NB4 (cell line): Measurements from ENCODE around the gene KLRK1.

Experiments used
- MYC ChIP-seq: IDR thresholded peaks from 2 replicates; pipeline ENCODE4 v1.6.1; 2011; ENCODE audit warnings: low read depth, low read length
- POLR2A ChIP-seq: IDR thresholded peaks from 2 replicates; pipeline ENCODE4 v1.6.1; 2011; ENCODE audit warnings: mild to moderate bottlenecking; ENCODE audit not compliant: insufficient read length; ENCODE audit errors: extremely low read depth
- TF ChIP-seq, protein P1 (sequence below): IDR thresholded peaks from one replicate; pipeline ENCODE4 v1.5.1; 2012; ENCODE audit warnings: low read depth, low read length
- TF ChIP-seq, protein P2 (sequence below): IDR thresholded peaks from 2 replicates; pipeline ENCODE4 v1.6.1; 2011; ENCODE audit warnings: low read depth, low read length

DNA sequence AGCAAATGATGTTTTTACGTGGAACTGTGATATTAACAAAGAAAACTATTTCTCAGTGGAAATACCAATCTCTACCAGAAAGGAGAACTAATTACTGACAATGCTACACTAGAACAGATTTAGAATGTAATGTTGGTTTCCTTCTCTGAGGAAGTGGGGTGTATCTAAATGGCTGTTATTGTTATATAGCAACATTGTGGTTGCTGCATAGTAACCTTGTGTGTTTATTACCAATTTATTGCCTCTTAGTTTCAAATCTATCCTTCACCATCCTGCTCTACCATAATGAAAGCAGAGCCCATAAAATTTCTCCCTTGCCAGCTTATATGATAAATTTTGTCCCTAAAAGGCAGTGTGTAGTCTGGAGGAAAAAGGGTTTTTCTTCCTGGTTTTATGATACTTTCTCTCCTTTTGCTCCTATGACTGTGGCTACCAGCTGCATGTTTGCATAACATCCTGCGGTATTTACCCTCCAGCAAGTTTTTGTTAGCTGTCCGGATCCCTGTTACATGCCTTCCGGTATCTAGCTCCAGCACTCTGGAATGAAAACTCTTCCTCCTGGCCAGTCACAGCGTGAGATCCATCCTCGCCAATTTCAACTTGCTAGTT, 5.7 kb upstream of the KLRK1 start:
- TF ChIP-seq, protein P1, sequence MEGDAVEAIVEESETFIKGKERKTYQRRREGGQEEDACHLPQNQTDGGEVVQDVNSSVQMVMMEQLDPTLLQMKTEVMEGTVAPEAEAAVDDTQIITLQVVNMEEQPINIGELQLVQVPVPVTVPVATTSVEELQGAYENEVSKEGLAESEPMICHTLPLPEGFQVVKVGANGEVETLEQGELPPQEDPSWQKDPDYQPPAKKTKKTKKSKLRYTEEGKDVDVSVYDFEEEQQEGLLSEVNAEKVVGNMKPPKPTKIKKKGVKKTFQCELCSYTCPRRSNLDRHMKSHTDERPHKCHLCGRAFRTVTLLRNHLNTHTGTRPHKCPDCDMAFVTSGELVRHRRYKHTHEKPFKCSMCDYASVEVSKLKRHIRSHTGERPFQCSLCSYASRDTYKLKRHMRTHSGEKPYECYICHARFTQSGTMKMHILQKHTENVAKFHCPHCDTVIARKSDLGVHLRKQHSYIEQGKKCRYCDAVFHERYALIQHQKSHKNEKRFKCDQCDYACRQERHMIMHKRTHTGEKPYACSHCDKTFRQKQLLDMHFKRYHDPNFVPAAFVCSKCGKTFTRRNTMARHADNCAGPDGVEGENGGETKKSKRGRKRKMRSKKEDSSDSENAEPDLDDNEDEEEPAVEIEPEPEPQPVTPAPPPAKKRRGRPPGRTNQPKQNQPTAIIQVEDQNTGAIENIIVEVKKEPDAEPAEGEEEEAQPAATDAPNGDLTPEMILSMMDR: no peak
- 0 out of 2 replicates have a peak, but pooled peaks have one; percentile 12 for TF ChIP-seq MYC
- no peak for TF ChIP-seq POLR2A
- TF ChIP-seq, protein P2, sequence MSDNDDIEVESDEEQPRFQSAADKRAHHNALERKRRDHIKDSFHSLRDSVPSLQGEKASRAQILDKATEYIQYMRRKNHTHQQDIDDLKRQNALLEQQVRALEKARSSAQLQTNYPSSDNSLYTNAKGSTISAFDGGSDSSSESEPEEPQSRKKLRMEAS: no peak
